HG03565 (cell line): Measurements from ENCODE around the gene OR1F1.

ENCODE experiments used
- ATAC-seq: cut with Tn5 transposase; IDR thresholded peaks from one replicate; pipeline ENCODE4 v1.9.1; 2021; ENCODE audit warnings: mild to moderate bottlenecking, moderate library complexity; ENCODE audit not compliant: unreplicated experiment

The OR1F1 gene

DNA sequence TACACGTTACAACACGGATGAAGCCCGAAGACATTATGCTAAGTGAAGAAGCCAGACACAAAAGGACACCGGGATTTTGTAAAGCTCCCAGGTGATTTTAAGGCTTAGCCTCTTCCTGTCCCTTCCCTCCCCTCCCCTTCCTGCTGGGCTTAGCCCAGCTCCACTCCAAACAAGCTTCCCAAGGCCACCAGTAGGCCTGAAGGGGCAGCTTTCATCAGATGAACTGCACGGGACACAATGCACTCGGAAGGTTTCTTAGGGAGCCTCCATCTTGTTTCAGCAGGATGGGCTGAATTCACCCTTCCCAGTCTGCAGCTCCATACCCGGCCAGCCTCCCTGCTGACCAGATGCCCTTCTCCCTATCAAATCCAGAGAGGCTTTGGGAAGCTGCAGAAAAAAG, 58.0 kb downstream of the OR1F1 start:
- ATAC-seq = no peak

DNA sequence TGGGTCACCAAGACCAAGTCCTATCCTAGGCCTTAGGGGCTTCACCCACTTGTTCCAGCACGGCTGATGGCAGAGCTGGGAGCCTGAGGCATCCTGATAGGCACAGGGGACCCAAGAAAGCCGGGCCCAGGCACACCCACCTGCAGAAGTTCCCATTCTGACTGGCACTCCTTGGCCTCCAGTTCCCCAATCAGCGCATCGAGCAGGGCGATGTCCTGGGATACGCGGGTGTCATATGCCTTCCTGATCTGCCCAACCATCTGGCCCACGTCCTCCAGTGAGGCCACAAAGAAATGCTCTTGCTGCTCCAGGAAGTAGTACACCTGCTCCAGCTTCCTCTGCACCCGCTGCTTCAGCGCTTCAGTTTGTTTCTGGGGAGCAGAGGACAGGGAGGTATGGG, 58.9 kb downstream of the OR1F1 start:
- no peak for ATAC-seq

DNA sequence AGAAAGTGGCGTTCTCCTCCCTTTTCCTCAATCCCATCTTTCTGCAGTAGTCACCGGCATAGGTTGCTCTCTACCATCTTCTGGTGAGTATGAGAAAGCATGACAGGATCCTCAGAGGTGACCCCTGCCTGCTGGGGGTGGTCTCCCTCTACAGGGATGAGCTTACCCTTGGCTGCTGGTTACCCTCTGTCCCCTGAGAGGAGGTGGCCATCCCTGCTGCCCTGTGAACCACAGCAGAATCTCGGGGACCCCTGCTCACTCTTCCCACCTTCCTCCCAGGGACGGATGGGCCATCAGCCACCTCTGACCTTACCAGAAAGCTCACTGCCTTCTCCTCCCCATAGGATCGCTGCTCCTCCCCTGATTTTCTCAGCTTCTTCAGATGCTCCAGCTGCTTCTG, 60.6 kb downstream of the OR1F1 start:
- no peak for ATAC-seq

DNA sequence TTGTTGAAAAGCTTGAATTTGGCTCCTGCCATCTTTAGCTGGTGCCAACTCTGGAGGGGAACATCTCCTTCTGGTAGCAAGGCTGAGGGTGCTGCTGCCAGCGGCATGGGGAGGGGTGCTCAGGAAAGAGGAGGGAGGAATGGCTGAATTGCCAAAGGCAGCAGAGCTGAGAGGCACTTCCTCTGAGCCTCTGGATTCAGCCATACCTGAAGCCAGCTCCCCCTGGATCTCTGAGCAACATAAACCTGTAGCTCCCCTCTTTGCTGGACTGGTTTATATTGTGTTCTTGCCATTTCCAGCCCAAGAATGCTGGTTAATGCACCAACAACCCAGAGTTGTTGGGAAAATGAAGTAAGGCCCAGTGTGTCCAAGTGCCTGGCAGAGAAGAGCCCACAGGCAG, 61.0 kb downstream of the OR1F1 start:
- no peak for ATAC-seq

DNA sequence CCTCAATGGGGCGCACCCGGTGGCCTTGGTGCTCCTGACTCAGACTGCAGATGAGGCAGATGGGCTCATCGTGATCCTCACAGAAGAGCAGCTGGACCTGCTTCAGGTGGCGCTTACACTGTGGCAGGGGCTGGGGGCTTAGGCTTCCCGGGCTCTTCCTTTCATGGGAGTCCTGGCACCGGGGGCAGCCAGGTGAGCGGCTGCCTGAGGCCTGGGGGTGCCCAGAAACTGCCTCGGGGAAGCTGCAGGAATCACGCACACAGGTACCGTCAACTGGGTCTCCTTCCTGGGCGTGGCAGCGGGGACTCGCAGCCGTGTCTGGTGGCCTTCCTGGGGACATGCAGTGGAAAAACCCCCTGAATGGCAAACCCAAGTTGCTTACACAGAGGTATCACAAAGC, 61.4 kb downstream of the OR1F1 start:
- no peak for ATAC-seq

DNA sequence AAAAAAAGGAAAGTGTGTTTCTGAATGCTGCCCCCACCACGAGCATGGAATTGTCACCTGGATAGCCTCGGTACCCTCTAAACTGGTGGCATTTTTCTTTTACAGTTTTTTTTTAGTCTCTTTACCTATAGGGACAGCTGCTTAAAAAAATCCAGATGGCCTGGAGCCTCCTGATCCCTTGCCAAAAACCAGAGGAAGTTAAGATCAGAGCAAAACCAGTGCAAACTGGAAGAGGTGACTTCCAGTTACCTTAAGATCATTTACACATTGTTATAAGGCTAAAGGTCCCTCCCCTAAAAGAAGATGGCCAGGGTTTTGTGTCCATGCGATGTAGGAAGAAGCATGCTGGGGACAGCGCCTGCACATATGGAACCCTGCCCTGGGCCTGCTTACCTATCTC, 65.0 kb downstream of the OR1F1 start:
- no peak for ATAC-seq

DNA sequence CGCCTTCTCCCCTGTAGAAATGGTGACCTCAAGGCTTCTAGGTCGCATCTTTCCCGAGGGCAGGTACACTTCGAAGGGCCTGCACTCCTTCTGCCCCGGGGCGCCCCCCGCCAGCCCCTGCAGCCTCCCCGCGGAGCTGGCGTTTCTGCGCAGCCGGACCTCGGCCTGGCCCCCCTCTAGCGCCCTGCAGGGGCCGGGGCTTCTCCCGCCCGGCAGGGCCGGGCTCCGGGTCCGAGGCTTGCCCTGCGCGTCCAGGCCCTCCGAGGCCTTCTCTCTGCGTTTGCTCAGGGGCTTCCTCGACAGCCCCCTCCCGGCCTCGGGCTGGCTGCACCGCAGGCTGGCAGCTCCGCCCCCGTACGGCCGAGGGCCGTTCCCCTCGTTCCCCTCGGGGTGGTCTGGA, 66.3 kb downstream of the OR1F1 start:
- ATAC-seq = no peak
